Posterior vena cava (tissue), 2 donors: Measurements from ENCODE around the gene ZNF585A. TPM values are rescaled to one million over a fixed set of nuclear protein-coding genes. Genes with fewer than 3 reads are reported as not detected.
"Not testable (repeated sequence)": the region's sequence is repeated elsewhere in the genome, so short reads cannot be mapped to it uniquely, and the experiment has no call there.

ENCODE experiments used
- DNase-seq: peaks from one replicate; pipeline ENCODE4 v3.0.0-alpha.2; 2020; ENCODE audit warnings: low spot score
- intact Hi-C, 2 donors: fragments of 100-400 bp; cut with DNase I; formaldehyde crosslinking; loops; one replicate each; pipeline versions ENCODE4 v1.14.1 to v1.14.2; 2022 to 2023
- long read RNA-seq, 2 donors: library from polyadenylated mRNA; unstranded; transcript quantifications; one replicate each; pipeline ENCODE4 v2.0.0, GENCODE V29; 2020 to 2021
- total RNA-seq, 2 donors: library from RNA; stranded (reverse); fragmentation: NEBNext Ultra II Directional; extraction: Animal tissue kit (Norgen Biotek cat#: 25700); gene quantifications; one replicate each; pipeline ENCODE4 v1.2.1, GENCODE V29; 2021
- donor health status: DM: yes; HTN: yes; CAD: no.
- donor health status: DM: yes; HTN: yes; CAD: no.

ZNF585A gene
- 10 to 100 TPM; 10.5 to 11.5 TPM for total RNA-seq
- long read RNA-seq, donor 1, full-length matches to known transcripts = 2 of 8 reads
- long read RNA-seq, donor 1, partial matches to known transcripts = 1 of 8 reads
- long read RNA-seq, donor 1, other reads (novel, unspliced or antisense) = 5 of 8 reads
- long read RNA-seq, donor 2, partial matches to known transcripts = 0 of 4 reads
- long read RNA-seq, donor 2, other reads (novel, unspliced or antisense) = 1 of 4 reads

- DNase-seq = peak; percentile 96
- intact Hi-C loops = no loop called here
Measured at GRCh38 chr19:37172368-37173366, at the start of gene ZNF585A. ZNF585A (minus strand) TSS chr19:37172695; CDS start chr19:37169910, 2,785 bp downstream.

- no peak for DNase-seq
- intact Hi-C loops = no loop called here
Measured at GRCh38 chr19:37221136-37221535, 48.6 kb upstream of the ZNF585A start.

- no peak for DNase-seq
- intact Hi-C loops = no loop called here
Measured at GRCh38 chr19:37220383-37220782, 47.9 kb upstream of the ZNF585A start.

DNA sequence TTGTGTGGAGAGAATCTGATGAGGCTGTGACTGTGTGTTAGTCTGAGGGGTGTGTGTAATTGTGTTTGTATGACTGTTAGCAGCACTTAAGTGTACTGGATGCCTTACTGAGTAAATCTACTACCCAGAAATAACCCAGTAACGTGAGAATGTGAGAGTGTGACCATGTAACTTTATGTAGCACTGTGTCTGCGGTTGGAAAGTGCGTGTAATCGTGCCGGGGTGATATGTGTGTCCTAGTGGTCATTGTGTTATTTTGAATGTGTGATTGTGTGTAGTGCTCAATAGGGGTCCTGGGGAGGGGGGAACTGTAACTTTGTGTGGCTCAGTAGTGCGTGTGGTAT is 46.1 kb upstream of the ZNF585A start:
- intact Hi-C loops = no loop called here
- no peak for DNase-seq

GRCh38 chr19:37217775-37218591 is 45.5 kb upstream of the ZNF585A start, which contains the start of gene ZNF383:
ZNF383 (plus strand) TSS chr19:37218214; CDS start chr19:37230454, 12,240 bp downstream.
- intact Hi-C loops = no loop called here
- peak; percentile 95 for DNase-seq

DNA sequence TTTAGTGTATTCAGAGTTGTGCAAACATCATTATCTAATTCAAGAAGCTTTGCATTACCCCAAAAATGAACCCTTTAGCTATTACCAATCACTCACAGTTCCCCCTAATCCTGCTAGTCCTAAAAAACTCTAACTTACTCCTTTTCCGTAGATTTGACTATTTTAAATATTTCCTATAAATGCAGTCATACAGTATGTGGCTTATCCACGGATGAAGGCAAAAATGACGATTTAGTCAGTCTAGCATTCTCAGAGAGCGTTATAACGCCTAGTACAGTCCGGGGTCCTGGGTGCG is 44.9 kb upstream of the ZNF585A start:
- DNase-seq = no peak
- intact Hi-C loops = no loop called here

DNA sequence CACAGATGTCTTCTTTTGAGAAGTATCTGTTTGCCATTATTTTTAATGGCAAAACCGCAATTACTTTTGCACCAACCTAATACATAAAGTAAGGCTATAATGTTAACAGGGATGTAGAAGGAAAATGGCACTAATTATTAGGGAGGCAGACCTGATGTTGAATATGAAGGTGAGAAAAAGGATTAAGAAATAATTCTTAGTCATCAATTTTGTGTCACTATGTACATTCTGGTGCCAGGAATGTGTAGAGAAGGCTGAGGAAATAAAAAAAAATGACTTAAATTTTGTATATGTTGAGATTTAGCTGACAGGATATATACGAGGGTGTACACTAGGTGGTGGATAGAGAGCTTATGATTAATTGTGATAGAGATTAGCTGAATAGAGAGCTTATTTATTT is 25.3 kb upstream of the ZNF585A start:
- intact Hi-C loops = no loop called here
- DNase-seq = no peak

DNA sequence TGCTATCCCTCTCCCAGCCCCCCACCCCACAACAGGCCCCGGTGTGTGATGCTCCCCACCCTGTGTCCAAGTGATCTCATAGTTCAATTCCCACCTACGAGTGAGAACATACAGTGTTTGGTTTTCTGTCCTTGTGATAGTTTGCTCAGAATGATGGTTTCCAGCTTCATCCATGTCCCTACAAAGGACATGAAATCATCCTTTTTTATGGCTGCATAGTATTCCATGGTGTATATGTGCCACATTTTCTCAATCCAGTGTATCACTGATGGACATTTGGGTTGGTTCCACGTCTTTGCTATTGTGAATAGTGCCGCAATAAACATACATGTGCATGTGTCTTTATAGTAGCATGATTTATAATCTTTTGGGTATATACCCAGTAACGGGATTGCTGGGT is 24.6 kb upstream of the ZNF585A start:
- DNase-seq, intact Hi-C loops: not testable (repeated sequence)

GRCh38 chr19:37195248-37195647 is 22.8 kb upstream of the ZNF585A start:
- DNase-seq, intact Hi-C loops: not testable (repeated sequence)

DNA sequence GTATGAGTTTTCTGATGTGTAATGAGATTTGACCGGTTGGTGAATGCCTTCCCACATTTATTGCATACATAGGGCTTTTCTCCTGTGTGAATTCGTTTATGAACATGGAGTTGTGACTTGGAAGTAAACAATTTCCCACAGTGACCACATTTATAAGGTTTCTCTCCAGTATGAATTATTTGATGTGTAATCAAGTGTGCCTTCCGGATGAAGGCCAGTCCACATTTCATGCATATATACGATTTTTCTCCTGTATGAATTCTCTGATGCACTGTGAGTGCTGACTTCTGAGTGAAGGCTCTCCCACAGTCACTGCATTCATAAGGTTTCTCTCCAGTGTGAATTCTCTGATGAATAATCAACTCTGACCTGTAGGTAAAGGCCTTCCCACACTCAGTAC is 13.6 kb upstream of the ZNF585A start:
- DNase-seq = not testable (repeated sequence)

GRCh38 chr19:37165635-37166034 is 6.9 kb downstream of the ZNF585A start:
- DNase-seq = no peak
- intact Hi-C loops = no loop called here

More for the DNA sequence above, 13.6 kb upstream of the ZNF585A start:
- intact Hi-C loops = not testable (repeated sequence)

- intact Hi-C loops = no loop called here
Measured at GRCh38 chr19:37160153-37160552, 12.3 kb downstream of the ZNF585A start.

DNA sequence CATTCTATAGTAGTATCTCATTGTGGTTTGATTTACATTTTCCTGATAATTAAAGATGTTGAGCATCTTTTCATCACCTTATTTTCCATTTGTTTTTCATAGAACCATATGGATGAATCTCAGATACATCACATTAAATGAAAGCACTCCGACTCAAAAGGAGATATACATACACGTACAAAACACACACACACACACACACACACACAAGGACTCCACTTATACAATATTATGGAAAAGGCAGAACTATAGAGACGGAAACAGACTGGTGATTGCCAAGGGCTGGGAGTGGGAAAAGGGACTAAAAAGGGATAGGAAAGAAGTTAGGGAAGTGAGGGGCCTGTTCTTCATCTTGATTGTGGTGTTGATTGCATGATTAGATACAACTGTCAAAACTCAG is 24.3 kb downstream of the ZNF585A start:
- DNase-seq = no peak
- intact Hi-C loops = no loop called here

More at GRCh38 chr19:37160153-37160552, 12.3 kb downstream of the ZNF585A start:
- DNase-seq = no peak

- intact Hi-C loops = no loop called here
- no peak for DNase-seq
Measured at GRCh38 chr19:37136111-37136510, 36.4 kb downstream of the ZNF585A start.

- intact Hi-C loops = no loop called here
- no peak for DNase-seq
Measured at GRCh38 chr19:37128821-37129177, 43.7 kb downstream of the ZNF585A start.

GRCh38 chr19:37127999-37128820 is 44.3 kb downstream of the ZNF585A start:
- intact Hi-C loops = no loop called here
- no peak for DNase-seq

- intact Hi-C loops = not testable (repeated sequence)
Measured at GRCh38 chr19:37122093-37122492, 50.4 kb downstream of the ZNF585A start.

GRCh38 chr19:37114001-37114400 is 58.5 kb downstream of the ZNF585A start:
- intact Hi-C loops = no loop called here
- DNase-seq = no peak

More at GRCh38 chr19:37122093-37122492, 50.4 kb downstream of the ZNF585A start:
- not testable (repeated sequence) for DNase-seq

DNA sequence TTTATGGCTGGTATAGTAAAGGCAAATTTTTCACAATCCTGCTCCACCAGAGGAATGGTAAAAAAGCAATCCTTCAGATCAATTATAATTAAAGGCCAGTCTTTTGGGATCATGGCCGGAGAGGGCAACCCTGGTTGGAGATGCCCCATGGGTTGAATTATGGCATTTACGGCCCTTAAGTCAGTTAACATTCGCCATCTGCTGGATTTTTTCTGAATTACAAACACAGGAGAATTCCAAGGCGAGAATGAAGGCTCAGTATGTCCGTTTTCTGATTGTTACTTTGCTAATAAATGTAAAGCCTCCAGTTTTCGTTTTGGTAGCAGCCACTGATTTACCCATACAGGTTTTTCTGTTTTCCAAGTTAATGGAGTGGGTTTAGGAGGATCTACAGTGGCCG is 60.7 kb downstream of the ZNF585A start:
- intact Hi-C loops, DNase-seq: not testable (repeated sequence)
